AG04450 (cell line): Measurements from ENCODE around the gene FIGNL1. TPM values are rescaled to one million over a fixed set of nuclear protein-coding genes. Genes with fewer than 3 reads are reported as not detected.

Experiments used
- CTCF ChIA-PET: fragments of 300-600, 350-600 bp; formaldehyde crosslinking; extraction: SDS; loops from one replicate; lab custom pipeline; 2022; ENCODE audit warnings: antibody characterized with exemption, inconsistent platforms; lab: Charles Lee
- POLR2A ChIA-PET: fragments of 350-600 bp; formaldehyde crosslinking; extraction: SDS; loops from one replicate; lab custom pipeline; 2021; ENCODE audit warnings: antibody characterized with exemption, inconsistent platforms; lab: Yijun Ruan, JAX
- DNase-seq: peaks from one replicate; pipeline ENCODE4 v3.0.0-alpha.2; 2011; ENCODE audit warnings: low read depth, low spot score
- H3K27ac ChIP-seq: one replicate; pipeline ENCODE4 v1.5.1; 2012; ENCODE audit warnings: low read depth, low read length, control low read depth
- H3K27me3 ChIP-seq: one replicate; pipeline ENCODE4 v1.6.0; 2012; ENCODE audit warnings: low read length; ENCODE audit not compliant: control insufficient read depth, insufficient read depth
- H3K4me3 ChIP-seq: 2 replicates; pipeline ENCODE4 v1.5.1; 2011; ENCODE audit warnings: mild to moderate bottlenecking, low read depth, low read length, control low read depth
- H3K9me3 ChIP-seq: 2 replicates; pipeline ENCODE4 v1.5.1; 2012; ENCODE audit warnings: low read length; ENCODE audit not compliant: control insufficient read depth, insufficient read depth
- polyA plus RNA-seq: library from polyadenylated mRNA; depleted of rRNA; stranded (reverse); fragments of >200 nt; gene quantifications from 2 replicates; pipeline ENCODE4 v1.2.3, GENCODE V29; 2011
- TF ChIP-seq, protein P1 (sequence below): IDR thresholded peaks from 2 replicates; pipeline ENCODE4 v1.5.1; 2011; ENCODE audit warnings: low read depth, low read length, control low read depth, inconsistent platforms

FIGNL1 gene
- polyA plus RNA-seq, 1 experiment, result 9.5 TPM

DNA sequence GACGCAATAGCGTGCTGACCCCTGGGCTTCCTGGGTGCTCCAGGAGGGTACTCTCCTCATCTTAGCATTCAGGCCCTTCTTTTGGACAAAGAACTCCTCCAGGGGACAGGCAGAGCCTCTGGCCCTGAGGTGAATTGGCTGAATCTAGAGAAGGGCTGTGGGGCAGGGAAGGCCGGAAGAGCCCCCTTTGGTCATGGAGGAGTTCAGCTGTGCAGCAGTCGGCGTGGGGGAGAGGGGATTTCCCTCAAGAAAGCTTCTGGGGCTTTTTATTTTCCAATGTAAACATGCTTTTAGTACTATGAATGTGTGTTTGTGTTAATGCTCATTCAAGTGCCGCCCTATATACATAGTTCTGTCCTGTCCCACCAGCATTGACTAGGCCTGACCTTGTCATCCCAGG is 38.8 kb downstream of the FIGNL1 start:
- DNase-seq, result no peak
- TF ChIP-seq, protein P1, sequence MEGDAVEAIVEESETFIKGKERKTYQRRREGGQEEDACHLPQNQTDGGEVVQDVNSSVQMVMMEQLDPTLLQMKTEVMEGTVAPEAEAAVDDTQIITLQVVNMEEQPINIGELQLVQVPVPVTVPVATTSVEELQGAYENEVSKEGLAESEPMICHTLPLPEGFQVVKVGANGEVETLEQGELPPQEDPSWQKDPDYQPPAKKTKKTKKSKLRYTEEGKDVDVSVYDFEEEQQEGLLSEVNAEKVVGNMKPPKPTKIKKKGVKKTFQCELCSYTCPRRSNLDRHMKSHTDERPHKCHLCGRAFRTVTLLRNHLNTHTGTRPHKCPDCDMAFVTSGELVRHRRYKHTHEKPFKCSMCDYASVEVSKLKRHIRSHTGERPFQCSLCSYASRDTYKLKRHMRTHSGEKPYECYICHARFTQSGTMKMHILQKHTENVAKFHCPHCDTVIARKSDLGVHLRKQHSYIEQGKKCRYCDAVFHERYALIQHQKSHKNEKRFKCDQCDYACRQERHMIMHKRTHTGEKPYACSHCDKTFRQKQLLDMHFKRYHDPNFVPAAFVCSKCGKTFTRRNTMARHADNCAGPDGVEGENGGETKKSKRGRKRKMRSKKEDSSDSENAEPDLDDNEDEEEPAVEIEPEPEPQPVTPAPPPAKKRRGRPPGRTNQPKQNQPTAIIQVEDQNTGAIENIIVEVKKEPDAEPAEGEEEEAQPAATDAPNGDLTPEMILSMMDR, result no peak
- CTCF ChIA-PET, result no interaction called here
- no peaks in the 10 kb centered on the region; the same call in 1 of the 2 replicates for H3K9me3 ChIP-seq
- H3K27ac ChIP-seq, result no peak overlapping the region
- H3K27me3 ChIP-seq, result peaks cover 2% of the 10 kb centered on the region
- POLR2A ChIA-PET, result no interaction called here
- no peak overlapping the region for H3K4me3 ChIP-seq

DNA sequence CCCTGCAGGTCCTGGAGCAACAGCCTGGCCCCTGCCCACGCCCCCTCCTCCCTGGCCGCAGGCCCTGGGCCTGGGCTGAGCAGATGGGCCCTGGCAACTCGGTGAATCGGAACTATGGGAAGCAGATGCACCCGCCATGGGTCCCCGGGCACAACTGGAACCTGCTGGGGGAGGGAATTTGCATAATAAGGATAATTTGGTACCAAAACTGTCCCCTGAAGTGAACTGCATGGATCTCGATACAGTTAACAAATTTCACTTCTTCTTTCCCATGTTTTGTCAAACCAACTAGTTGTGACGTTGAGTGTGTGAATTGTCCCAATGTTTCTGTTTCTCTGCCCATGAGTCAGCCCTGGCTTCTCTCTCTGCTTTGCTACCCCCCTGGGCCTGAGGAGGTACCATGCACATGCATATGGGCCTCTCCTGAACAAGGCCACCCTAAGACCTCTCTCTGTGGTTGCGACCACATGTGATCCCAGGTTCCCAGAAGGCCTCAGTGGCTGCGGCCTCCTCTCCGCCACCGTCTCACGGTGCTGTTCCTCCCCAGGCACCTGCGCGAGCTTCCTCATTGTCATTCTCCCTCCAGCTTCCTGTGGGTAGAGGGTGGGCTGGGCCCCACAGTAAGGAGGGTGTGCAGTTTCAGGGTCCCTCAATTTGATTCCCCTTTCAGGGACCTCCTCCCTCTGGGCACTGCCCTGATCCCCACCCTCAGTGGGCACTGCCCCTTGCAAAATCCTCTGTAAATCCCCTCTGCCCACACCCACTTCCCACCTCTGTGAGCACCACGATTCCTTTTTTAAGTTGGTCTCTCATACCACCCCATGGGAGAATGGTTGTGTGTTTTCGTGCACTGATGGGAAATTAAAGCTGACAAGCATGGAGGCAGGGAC is 40.0 kb downstream of the FIGNL1 start:
- Histone ChIP-seq H3K27me3 (no peaks in the 10 kb centered on the region), H3K27ac (no peak overlapping the region), H3K9me3 (no peaks in the 10 kb centered on the region; the same call in 1 of the 2 replicates), H3K4me3 (no peak overlapping the region)
- TF ChIP-seq, protein P1, result no peak
- CTCF ChIA-PET, result no interaction called here
- POLR2A ChIA-PET, result no interaction called here
- DNase-seq, result no peak

DNA sequence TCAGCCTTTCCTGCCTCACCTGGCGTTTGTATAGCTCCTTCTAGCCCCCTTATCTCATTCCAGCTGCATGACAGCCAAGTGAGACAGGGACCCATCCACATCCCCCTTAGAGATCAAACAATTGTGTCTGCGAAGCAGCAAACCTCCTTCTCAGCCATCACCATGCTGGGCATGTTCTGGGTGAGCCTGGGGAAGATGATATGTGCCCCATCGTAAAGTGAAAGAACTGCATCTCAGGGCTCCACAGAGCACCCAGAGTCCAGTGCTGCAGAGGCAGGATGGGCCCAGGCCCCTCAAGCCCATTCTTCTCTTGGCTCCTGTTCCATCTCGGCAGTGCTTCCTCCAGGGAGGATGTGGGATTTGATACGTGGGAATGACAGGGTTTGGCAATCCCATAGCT is 43.2 kb downstream of the FIGNL1 start:
- DNase-seq, result no peak
- H3K27ac ChIP-seq, result no peak overlapping the region
- H3K4me3 ChIP-seq, result no peak overlapping the region
- POLR2A ChIA-PET, result no interaction called here
- H3K27me3 ChIP-seq, result no peaks in the 10 kb centered on the region
- H3K9me3 ChIP-seq, result no peaks in the 10 kb centered on the region
- CTCF ChIA-PET, result interaction anchor here (0.6 to 0.9 kb wide), 2 partner anchors 11 to 755 kb away, joined by 3 to 4 read pairs; no protein-coding TSS in a partner anchor
- TF ChIP-seq, protein P1, result no peak

DNA sequence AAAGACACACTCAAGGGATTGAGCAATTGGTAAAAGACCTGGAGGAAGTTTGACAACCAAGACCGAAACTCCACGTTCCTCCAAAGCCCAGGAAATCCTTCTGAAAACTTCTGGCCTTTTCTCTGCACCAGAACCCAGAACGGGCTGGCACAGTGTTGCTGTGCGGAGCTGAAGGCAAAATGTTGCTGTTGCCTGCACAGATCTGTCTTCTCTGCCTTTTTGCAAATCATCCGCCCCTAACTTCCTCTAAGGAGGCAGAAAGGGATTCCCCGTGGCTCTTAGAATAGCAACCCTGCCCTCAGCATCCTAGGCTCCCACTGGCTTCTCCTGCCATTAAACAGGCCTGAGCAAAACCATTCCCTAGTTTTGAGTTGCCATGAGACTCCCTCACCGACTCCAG is 44.9 kb downstream of the FIGNL1 start:
- H3K27me3 ChIP-seq, result peaks cover 5% of the 10 kb centered on the region
- POLR2A ChIA-PET, result no interaction called here

More for the DNA sequence above, 44.9 kb downstream of the FIGNL1 start:
- Histone ChIP-seq H3K9me3 (no peaks in the 10 kb centered on the region; the same call in 1 of the 2 replicates), H3K27ac (no peak overlapping the region), H3K4me3 (no peak overlapping the region)
- CTCF ChIA-PET, result no interaction called here
- no peak for DNase-seq
- TF ChIP-seq, protein P1, result no peak
